ENCODE results near the gene KRTAP20-1. TPM values are rescaled to one million over a fixed set of nuclear protein-coding genes. Genes with fewer than 3 reads are reported as not detected.

The KRTAP20-1 gene
- total and polyA plus RNA-seq, 12 donors: not detected

- DNase-seq (no peak), ATAC-seq (no peak)
- Histone ChIP-seq H3K27ac (no peak overlapping the region), H3K4me1 (no peaks in the 10 kb centered on the region), H3K4me3 (no peak overlapping the region), H3K9me3 (no peaks in the 10 kb centered on the region), H3K27me3 (no peaks in the 10 kb centered on the region), H3K36me3 (no peaks in the 10 kb centered on the region)
- TF ChIP-seq, protein P1, sequence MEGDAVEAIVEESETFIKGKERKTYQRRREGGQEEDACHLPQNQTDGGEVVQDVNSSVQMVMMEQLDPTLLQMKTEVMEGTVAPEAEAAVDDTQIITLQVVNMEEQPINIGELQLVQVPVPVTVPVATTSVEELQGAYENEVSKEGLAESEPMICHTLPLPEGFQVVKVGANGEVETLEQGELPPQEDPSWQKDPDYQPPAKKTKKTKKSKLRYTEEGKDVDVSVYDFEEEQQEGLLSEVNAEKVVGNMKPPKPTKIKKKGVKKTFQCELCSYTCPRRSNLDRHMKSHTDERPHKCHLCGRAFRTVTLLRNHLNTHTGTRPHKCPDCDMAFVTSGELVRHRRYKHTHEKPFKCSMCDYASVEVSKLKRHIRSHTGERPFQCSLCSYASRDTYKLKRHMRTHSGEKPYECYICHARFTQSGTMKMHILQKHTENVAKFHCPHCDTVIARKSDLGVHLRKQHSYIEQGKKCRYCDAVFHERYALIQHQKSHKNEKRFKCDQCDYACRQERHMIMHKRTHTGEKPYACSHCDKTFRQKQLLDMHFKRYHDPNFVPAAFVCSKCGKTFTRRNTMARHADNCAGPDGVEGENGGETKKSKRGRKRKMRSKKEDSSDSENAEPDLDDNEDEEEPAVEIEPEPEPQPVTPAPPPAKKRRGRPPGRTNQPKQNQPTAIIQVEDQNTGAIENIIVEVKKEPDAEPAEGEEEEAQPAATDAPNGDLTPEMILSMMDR (IDR thresholded peaks at IDR 0.05): no peak
- intact Hi-C loops (cut with DNase I): no loop called here
Observed at GRCh38 chr21:30652891-30653290, 36.7 kb downstream of the KRTAP20-1 start.

Other genes with a start within 250 kb of the KRTAP20-1 start
- gene KRTAP13-2, start 244.2 kb upstream of the KRTAP20-1 start, total RNA-seq: not detected
- gene KRTAP13-2, start 244.2 kb upstream of the KRTAP20-1 start, polyA plus RNA-seq: not detected
- not detected for gene KRTAP13-1, start 220.4 kb upstream of the KRTAP20-1 start, total RNA-seq
- not detected for gene KRTAP13-1, start 220.4 kb upstream of the KRTAP20-1 start, polyA plus RNA-seq
- not detected for gene KRTAP13-3, start 190.5 kb upstream of the KRTAP20-1 start, total RNA-seq
- not detected for gene KRTAP13-3, start 190.5 kb upstream of the KRTAP20-1 start, polyA plus RNA-seq
- gene KRTAP13-4, start 186.2 kb upstream of the KRTAP20-1 start, total RNA-seq: not detected
- not detected for gene KRTAP13-4, start 186.2 kb upstream of the KRTAP20-1 start, polyA plus RNA-seq
- not detected for gene KRTAP15-1, start 176.2 kb upstream of the KRTAP20-1 start, total RNA-seq
- not detected for gene KRTAP15-1, start 176.2 kb upstream of the KRTAP20-1 start, polyA plus RNA-seq
- not detected for gene KRTAP19-1, start 136.1 kb upstream of the KRTAP20-1 start, total RNA-seq
- not detected for gene KRTAP19-1, start 136.1 kb upstream of the KRTAP20-1 start, polyA plus RNA-seq
- gene KRTAP19-2, start 129.0 kb upstream of the KRTAP20-1 start, total RNA-seq: not detected
- not detected for gene KRTAP19-2, start 129.0 kb upstream of the KRTAP20-1 start, polyA plus RNA-seq
- not detected for gene KRTAP19-3, start 124.4 kb upstream of the KRTAP20-1 start, total RNA-seq
- not detected for gene KRTAP19-3, start 124.4 kb upstream of the KRTAP20-1 start, polyA plus RNA-seq
- gene KRTAP19-4, start 119.3 kb upstream of the KRTAP20-1 start, total RNA-seq: not detected
- not detected for gene KRTAP19-4, start 119.3 kb upstream of the KRTAP20-1 start, polyA plus RNA-seq
- not detected for gene KRTAP19-5, start 114.3 kb upstream of the KRTAP20-1 start, total RNA-seq
- not detected for gene KRTAP19-5, start 114.3 kb upstream of the KRTAP20-1 start, polyA plus RNA-seq
- gene KRTAP19-6, start 74.6 kb upstream of the KRTAP20-1 start, total RNA-seq: not detected
- not detected for gene KRTAP19-6, start 74.6 kb upstream of the KRTAP20-1 start, polyA plus RNA-seq
- not detected for gene KRTAP19-7, start 55.1 kb upstream of the KRTAP20-1 start, total RNA-seq
- gene KRTAP19-7, start 55.1 kb upstream of the KRTAP20-1 start, polyA plus RNA-seq: not detected
- gene KRTAP22-2, start 26.0 kb upstream of the KRTAP20-1 start, total RNA-seq: not detected
- not detected for gene KRTAP22-2, start 26.0 kb upstream of the KRTAP20-1 start, polyA plus RNA-seq
- gene KRTAP6-3, start 24.0 kb upstream of the KRTAP20-1 start, total RNA-seq: not detected
- not detected for gene KRTAP6-3, start 24.0 kb upstream of the KRTAP20-1 start, polyA plus RNA-seq
- not detected for gene KRTAP6-2, start 17.5 kb upstream of the KRTAP20-1 start, total RNA-seq
- gene KRTAP6-2, start 17.5 kb upstream of the KRTAP20-1 start, polyA plus RNA-seq: not detected
- not detected for gene KRTAP22-1, start 15.3 kb upstream of the KRTAP20-1 start, total RNA-seq
- not detected for gene KRTAP22-1, start 15.3 kb upstream of the KRTAP20-1 start, polyA plus RNA-seq
- not detected for gene KRTAP6-1, start 2.5 kb upstream of the KRTAP20-1 start, total RNA-seq
- not detected for gene KRTAP6-1, start 2.5 kb upstream of the KRTAP20-1 start, polyA plus RNA-seq
- gene KRTAP20-4, start 4.2 kb downstream of the KRTAP20-1 start, total RNA-seq: not detected
- not detected for gene KRTAP20-4, start 4.2 kb downstream of the KRTAP20-1 start, polyA plus RNA-seq
- not detected for gene KRTAP20-2, start 18.8 kb downstream of the KRTAP20-1 start, total RNA-seq
- gene KRTAP20-2, start 18.8 kb downstream of the KRTAP20-1 start, polyA plus RNA-seq: not detected
- not detected for gene KRTAP20-3, start 26.4 kb downstream of the KRTAP20-1 start, total RNA-seq
- not detected for gene KRTAP20-3, start 26.4 kb downstream of the KRTAP20-1 start, polyA plus RNA-seq
- gene KRTAP21-3, start 102.4 kb downstream of the KRTAP20-1 start, total RNA-seq: not detected
- gene KRTAP21-3, start 102.4 kb downstream of the KRTAP20-1 start, polyA plus RNA-seq: not detected
- not detected for gene KRTAP21-2, start 130.8 kb downstream of the KRTAP20-1 start, total RNA-seq
- gene KRTAP21-2, start 130.8 kb downstream of the KRTAP20-1 start, polyA plus RNA-seq: not detected
- not detected for gene KRTAP21-1, start 139.0 kb downstream of the KRTAP20-1 start, total RNA-seq
- gene KRTAP21-1, start 139.0 kb downstream of the KRTAP20-1 start, polyA plus RNA-seq: not detected
- not detected for gene KRTAP8-1, start 196.8 kb downstream of the KRTAP20-1 start, total RNA-seq
- gene KRTAP8-1, start 196.8 kb downstream of the KRTAP20-1 start, polyA plus RNA-seq: not detected
- not detected for gene KRTAP7-1, start 213.3 kb downstream of the KRTAP20-1 start, total RNA-seq
- gene KRTAP7-1, start 213.3 kb downstream of the KRTAP20-1 start, polyA plus RNA-seq: not detected

All from heart right ventricle (tissue), 16 donors.